Measurements from ENCODE around the gene ESAM. TPM values are rescaled to one million over a fixed set of nuclear protein-coding genes. Genes with fewer than 3 reads are reported as not detected.

The ESAM gene
- total and polyA plus RNA-seq, 10 of the 15 experiments (the other 5 are each of a cell fraction or from before 2014, with no cell fraction given): 2.7 to 43.6 (median 19.5) TPM

DNA sequence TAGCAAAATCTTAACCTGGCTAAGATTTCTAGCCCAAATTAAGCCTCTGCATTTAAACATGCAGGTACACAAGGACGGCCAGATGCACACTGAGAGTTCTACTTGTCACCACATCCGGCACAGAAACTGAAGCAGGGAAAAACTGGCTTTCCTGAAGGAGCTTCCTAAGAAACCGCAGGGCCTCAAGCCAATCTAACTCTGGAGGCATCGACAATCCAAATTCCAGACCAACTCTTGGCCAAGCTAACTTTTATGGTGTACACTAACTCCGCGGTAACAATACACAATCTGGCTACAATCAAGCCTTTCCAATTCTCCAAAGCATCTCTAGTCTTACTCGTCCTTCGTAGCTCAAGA lies 36.9 kb upstream of the ESAM start:
- no peaks in the 10 kb centered on the region for H3K9me3 ChIP-seq (replicated peaks; ENCODE audit: control insufficient read depth, insufficient read depth, low read length)
- peaks cover 9% of the 10 kb centered on the region for H3K4me1 ChIP-seq (ENCODE audit: control insufficient read depth, insufficient read depth, low read length)
- peak overlapping the region; percentile 92 for H3K4me2 ChIP-seq (ENCODE audit: control insufficient read depth, insufficient read depth)
- TF ChIP-seq IKZF2 (IDR thresholded peaks at IDR 0.05) (peak in 1 of 2 experiments; percentile 65; a peak in 2 of 4 replicates), YBX1 (IDR thresholded peaks at IDR 0.05) (no peak), CEBPB (IDR thresholded peaks at IDR 0.05; ENCODE audit: borderline replicate concordance in 1 of 2, low read depth in 2 of 2, low read length in 2 of 2) (no peak), FOXK2 (IDR thresholded peaks at IDR 0.05) (no peak), CBFB (IDR thresholded peaks at IDR 0.05; ENCODE audit: low read depth) (no peak), RUNX3 (IDR thresholded peaks at IDR 0.05; ENCODE audit: low read length) (peak; percentile 80), SRF (IDR thresholded peaks at IDR 0.05; ENCODE audit: low read depth in 2 of 2, low read length in 2 of 2) (no peak), EED (IDR thresholded peaks at IDR 0.05; ENCODE audit: low read depth) (peak; percentile 74)
- TF ChIP-seq, protein P1, sequence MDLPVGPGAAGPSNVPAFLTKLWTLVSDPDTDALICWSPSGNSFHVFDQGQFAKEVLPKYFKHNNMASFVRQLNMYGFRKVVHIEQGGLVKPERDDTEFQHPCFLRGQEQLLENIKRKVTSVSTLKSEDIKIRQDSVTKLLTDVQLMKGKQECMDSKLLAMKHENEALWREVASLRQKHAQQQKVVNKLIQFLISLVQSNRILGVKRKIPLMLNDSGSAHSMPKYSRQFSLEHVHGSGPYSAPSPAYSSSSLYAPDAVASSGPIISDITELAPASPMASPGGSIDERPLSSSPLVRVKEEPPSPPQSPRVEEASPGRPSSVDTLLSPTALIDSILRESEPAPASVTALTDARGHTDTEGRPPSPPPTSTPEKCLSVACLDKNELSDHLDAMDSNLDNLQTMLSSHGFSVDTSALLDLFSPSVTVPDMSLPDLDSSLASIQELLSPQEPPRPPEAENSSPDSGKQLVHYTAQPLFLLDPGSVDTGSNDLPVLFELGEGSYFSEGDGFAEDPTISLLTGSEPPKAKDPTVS (IDR thresholded peaks at IDR 0.05; ENCODE audit: low read depth, low read length): no peak
- H3K9ac ChIP-seq (ENCODE audit: control insufficient read depth, insufficient read depth, low read length): peak overlapping the region; percentile 81
- POLR2A ChIA-PET: interaction anchor here (1.2 to 2.4 kb wide), 5 partner anchors 9 to 41 kb away, joined by 3 to 9 read pairs (median 4); no protein-coding TSS in a partner anchor
- no TSS peak for BruUV-seq (replicated peaks)
- peak overlapping the region; percentile 84 for H3K4me3 ChIP-seq
- H3K79me2 ChIP-seq (ENCODE audit: control insufficient read depth, insufficient read depth, low read length): peaks cover 64% of the 10 kb centered on the region
- H3K27me3 ChIP-seq (replicated peaks in 1 of 2; ENCODE audit: control insufficient read depth in 2 of 2, insufficient read depth in 2 of 2, low read length in 1 of 2): peaks cover 0 to 1% of the 10 kb centered on the region in 2 experiments; a peak in 1 of 4 replicates
- in situ Hi-C loops (cut with MboI): no loop called here
- SMC1A ChIA-PET (ENCODE audit: uncharacterized antibody, unreplicated experiment): interaction anchor here (0.8 to 8.4 kb wide), 15 partner anchors 9 to 161 kb away, joined by 3 to 83 read pairs (median 5); partner anchors contain the start of gene ESAM
- H3K27ac ChIP-seq (ENCODE audit: control insufficient read depth, insufficient read depth): peak overlapping the region; percentile 94
- no peaks in the 10 kb centered on the region for H4K20me1 ChIP-seq (ENCODE audit: control insufficient read depth, insufficient read depth)
- CTCF ChIA-PET: interaction anchor here (0.8 to 11.5 kb wide), 16 partner anchors 10 to 176 kb away, joined by 3 to 272 read pairs (median 6); partner anchors contain the start of genes ESAM and TBRG1
- DNase-seq (ENCODE audit: low read depth, low spot score): no peak
- no peak for FAIRE-seq
- ATAC-seq: peak; percentile 24
- intact Hi-C loops (cut with micrococcal nuclease; ENCODE audit: unreplicated experiment): loop anchor here (2.0 kb wide), 1 partner anchor 36 kb away; the partner anchor contains the start of gene ESAM
- RAD21 ChIA-PET (ENCODE audit: unreplicated experiment): interaction anchor here (1.0 to 3.8 kb wide), 9 partner anchors 31 to 292 kb away, joined by 3 to 35 read pairs (median 6); partner anchors contain the start of genes ESAM, NRGN, SIAE and SPA17
- no peaks in the 10 kb centered on the region for H3K36me3 ChIP-seq (ENCODE audit: control insufficient read depth in 2 of 2, insufficient read depth in 2 of 2, low read length in 1 of 2)
- peak overlapping the region; percentile 13 for H2AFZ ChIP-seq (ENCODE audit: control insufficient read depth, low read depth, low read length)
- under 1% methylated on average over 8 of the region's 8 CpGs for WGBS (ENCODE audit: insufficient coverage, insufficient replicate concordance, low lambda C conversion rate, missing lambda C conversion rate)

Data from GM12878 (cell line).